Subcutaneous adipose tissue (tissue), 4 donors: Measurements from ENCODE around the gene JMJD8. TPM values are rescaled to one million over a fixed set of nuclear protein-coding genes. Genes with fewer than 3 reads are reported as not detected.

Experiments used
- CTCF ChIP-seq: fragments of 450-650 bp; IDR thresholded peaks from one replicate; pipeline ENCODE4 v1.5.1; 2016; ENCODE audit warnings: low read depth, mild to moderate bottlenecking, control low read depth, antibody characterized with exemption, moderate library complexity
- total RNA-seq, 4 donors: library from RNA; depleted of rRNA; stranded (reverse); fragments of >200 nt; gene quantifications; one replicate each; pipeline ENCODE4 v1.1.0, GENCODE V29; 2016

Gene JMJD8
- total RNA-seq, 4 donors from 2014 or later = 27.4 to 67.8 (median 49.3) TPM

GRCh38 chr16:720447-720989 lies 36.4 kb upstream of the JMJD8 start:
- TF ChIP-seq CTCF = no peak

- TF ChIP-seq CTCF = no peak
Measured at GRCh38 chr16:719815-720446, 35.8 kb upstream of the JMJD8 start.

GRCh38 chr16:718922-719321 lies 34.8 kb upstream of the JMJD8 start:
- no peak for TF ChIP-seq CTCF

GRCh38 chr16:718389-718788 lies 34.3 kb upstream of the JMJD8 start:
- no peak for TF ChIP-seq CTCF

- TF ChIP-seq CTCF = no peak
Measured at GRCh38 chr16:717450-718245, 33.5 kb upstream of the JMJD8 start.

- no peak for TF ChIP-seq CTCF
Measured at GRCh38 chr16:716768-717325, 32.7 kb upstream of the JMJD8 start.

- TF ChIP-seq CTCF = no peak
Measured at GRCh38 chr16:716200-716568, 32.0 kb upstream of the JMJD8 start.
